ENCODE data around the gene ARHGAP24. TPM values are rescaled to one million over a fixed set of nuclear protein-coding genes. Genes with fewer than 3 reads are reported as not detected.

ARHGAP24 gene
- total RNA-seq, 2 donors from 2014 or later: 30.2 to 38.3 TPM

DNA sequence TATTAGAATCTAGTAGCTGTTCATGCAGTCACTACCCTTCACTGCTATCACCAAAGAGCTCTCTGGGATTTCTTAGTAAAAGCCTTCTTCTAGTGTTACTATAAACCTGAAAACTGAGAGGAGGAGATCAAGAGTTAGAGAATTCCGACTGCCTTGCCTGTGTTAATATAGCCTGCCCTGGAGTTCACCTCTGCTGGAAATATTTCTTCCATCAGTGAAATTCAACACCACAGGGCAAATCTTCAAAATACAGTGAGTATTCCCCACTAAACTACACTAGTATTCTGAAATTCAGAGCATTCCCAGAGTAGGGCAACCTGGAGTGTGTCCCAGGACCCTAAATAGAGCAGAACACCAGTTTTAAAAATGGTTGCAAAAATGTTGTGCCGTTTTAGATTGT, 301.1 kb downstream of the ARHGAP24 start:
- intact Hi-C loops (cut with DNase I): no loop called here
- DNase-seq: no peak
- ATAC-seq: no peak

GRCh38 chr4:85776579-85776978, 301.6 kb downstream of the ARHGAP24 start:
- ATAC-seq (no peak), DNase-seq (no peak)
- intact Hi-C loops (cut with DNase I): no loop called here

DNA sequence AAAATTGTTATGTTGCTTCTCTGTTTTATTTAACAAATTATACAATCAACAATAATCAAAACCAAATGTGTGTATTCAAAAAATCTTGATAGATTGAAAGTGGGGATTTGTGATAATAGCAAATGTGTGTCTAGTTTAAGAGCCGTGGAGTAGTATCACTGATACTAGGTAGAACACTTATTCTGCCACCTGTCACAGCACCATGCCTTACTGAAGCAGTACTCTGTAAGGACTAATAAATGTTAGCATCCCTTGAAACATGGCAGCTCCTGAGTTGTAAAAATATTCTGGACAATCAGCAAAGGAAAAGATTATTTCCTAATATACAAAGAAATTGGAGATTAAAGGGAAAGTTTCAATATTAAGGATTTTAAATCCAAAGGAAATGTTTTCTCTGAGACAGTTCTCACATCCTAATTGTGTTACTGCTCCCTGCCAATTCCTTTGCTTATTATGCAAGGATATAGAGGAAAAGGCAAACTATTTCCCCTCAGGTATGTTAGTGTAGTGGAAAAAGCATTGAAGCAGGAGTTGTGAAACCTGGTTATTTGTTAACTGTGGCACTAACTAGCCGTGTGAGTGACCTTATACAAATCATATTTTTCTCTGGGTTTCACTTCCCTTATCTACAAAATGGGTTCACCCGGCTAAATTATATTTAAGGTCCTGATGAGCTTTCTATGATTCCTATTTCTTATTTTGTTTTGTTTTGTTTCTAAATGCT, 303.1 kb downstream of the ARHGAP24 start:
- DNase-seq (no peak), ATAC-seq (peak; percentile 13 to 27)
- intact Hi-C loops (cut with DNase I): no loop called here

DNA sequence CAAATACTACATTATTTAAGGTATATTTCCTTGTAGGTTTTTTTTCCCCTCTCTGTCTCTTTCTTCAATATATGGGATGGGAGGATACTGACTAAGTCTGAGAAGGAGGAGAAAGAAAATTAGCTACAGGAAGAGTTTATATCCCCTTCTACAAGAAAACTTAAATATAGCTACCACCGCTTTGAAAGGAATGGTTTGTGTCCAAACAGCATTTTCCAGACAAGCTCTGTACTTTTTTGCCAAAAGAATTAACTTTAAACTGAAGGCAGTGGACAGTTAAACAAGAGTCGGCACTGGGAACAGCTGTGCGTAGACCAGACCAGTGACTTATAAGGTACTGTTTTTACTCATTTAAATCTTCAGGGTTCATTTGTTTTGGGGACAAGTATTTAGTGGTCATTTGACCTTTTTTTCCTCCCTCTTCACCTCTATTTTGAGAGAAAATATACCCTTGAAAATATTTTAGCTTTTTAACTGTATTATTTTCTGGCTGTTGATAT, 303.7 kb downstream of the ARHGAP24 start:
- intact Hi-C loops (cut with DNase I): no loop called here
- peak; percentile 43 to 69 for ATAC-seq

DNA sequence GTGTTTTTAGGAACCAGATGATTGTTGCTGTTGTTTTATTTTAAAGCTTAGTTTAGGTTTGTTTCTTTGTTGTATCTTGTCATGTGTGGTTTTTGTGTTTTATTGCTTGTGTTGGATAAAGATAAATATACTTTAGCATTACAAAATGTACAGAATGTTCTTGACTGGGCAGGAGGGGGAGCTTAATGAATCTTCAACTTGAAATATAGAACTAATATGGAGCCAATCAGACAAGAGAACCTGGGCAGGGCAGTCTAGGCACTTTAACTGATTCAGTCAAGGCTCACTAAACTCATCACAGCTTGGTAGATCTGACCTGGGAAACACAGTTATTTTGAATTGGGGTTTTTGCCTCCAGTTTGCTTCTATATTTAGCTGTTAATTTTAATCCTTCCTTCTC, 304.2 kb downstream of the ARHGAP24 start:
- DNase-seq: no peak
- intact Hi-C loops (cut with DNase I): no loop called here
- peak in 1 of 2 donors; percentile 60 for ATAC-seq

More for the DNA sequence above, 303.7 kb downstream of the ARHGAP24 start:
- no peak for DNase-seq

DNA sequence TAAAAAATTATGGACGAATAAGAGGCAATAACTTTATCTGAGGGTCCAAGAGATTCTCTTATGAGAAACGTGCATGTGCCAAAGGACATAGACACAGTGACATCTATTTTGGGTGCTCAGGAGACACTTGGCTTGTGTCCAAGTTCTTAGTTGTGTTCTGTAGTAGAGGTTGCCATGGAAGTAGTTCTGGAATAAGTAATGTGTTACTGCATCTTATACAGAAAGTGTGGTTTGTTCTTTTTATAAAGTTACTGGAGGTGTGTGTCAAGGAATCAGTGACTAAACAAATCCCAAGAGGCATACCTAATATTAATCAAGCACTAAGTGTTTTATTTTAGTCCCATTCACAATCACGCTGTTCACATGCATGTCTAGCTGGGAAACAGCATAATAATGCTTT, 305.7 kb downstream of the ARHGAP24 start:
- peak; percentile 41 to 58 for ATAC-seq
- no peak for DNase-seq
- intact Hi-C loops (cut with DNase I): no loop called here

DNA sequence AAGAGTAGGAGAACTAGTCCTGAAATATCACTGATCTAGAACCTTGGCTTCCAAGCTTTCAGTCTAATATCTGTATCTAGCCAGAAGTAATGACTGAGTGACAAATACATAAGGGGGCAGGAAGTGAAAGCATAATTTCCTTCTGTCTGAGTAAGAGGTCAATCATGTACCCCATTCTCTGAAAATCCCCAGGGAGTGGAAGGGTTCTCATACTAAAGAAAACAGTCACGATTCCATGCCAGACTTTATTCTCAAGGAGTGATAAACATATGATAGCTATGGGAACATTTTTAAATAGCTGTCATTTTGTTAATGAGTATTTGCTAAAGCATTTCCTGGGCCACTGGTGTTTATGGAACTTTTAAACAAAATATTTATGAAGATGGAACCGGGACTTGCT, 308.5 kb downstream of the ARHGAP24 start:
- DNase-seq (no peak), ATAC-seq (peak in 1 of 2 donors; percentile 24)
- intact Hi-C loops (cut with DNase I): no loop called here

DNA sequence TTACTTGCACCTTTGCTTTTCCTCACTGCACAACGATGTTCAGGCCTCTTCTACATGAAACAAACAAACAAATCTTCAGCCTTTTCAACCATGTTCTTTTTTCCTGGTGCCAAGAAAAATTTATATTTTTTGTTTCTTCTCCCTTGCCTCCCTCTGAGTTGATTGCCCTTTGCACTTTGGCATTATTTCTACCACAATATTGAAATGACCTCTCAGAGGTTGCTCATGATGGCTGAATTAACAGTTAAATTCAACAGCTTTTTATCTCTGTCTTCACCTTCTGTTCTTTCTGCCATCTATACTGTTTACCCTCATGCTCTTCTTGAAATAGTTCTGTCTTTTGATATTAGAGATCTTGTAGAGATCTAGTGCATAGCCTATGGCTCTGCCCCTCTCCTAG, 308.9 kb downstream of the ARHGAP24 start:
- intact Hi-C loops (cut with DNase I): no loop called here
- ATAC-seq (no peak), DNase-seq (no peak)

GRCh38 chr4:85784348-85784747, 309.4 kb downstream of the ARHGAP24 start:
- DNase-seq (no peak), ATAC-seq (peak in 1 of 2 donors; percentile 17)
- intact Hi-C loops (cut with DNase I): no loop called here

DNA sequence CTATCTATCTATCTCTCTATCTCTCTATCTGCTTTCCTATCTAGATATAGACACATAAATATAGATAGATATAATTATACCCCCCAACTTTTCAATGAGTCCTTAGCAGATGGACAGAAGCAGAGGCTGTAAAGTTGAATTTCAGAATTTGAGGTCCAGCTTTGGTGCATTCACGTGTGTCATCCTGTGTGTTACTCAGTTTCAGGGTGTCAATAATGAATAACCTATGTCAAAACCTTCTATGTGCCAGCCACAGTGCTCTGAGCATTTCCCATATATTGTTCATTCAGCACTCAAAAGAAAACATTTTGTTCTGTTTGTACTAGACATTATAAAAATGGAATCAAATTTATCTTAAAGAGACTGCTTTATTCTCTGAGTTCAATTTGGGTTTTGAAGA, 310.0 kb downstream of the ARHGAP24 start:
- intact Hi-C loops (cut with DNase I): no loop called here
- ATAC-seq (no peak), DNase-seq (no peak)

GRCh38 chr4:85787133-85787532, 312.2 kb downstream of the ARHGAP24 start:
- intact Hi-C loops (cut with DNase I): no loop called here
- peak in 1 of 2 donors; percentile 45 for ATAC-seq

GRCh38 chr4:85788604-85789003, 313.7 kb downstream of the ARHGAP24 start:
- no peak for DNase-seq
- intact Hi-C loops (cut with DNase I): no loop called here

More at GRCh38 chr4:85787133-85787532, 312.2 kb downstream of the ARHGAP24 start:
- DNase-seq: no peak

GRCh38 chr4:85789241-85789640, 314.3 kb downstream of the ARHGAP24 start:
- intact Hi-C loops (cut with DNase I): no loop called here
- no peak for ATAC-seq
- no peak for DNase-seq

More at GRCh38 chr4:85788604-85789003, 313.7 kb downstream of the ARHGAP24 start:
- ATAC-seq: no peak

GRCh38 chr4:85790582-85790981, 315.6 kb downstream of the ARHGAP24 start:
- ATAC-seq (peak in 1 of 2 donors; percentile 36), DNase-seq (no peak)
- intact Hi-C loops (cut with DNase I): loop anchor here (10.0 kb wide), 2 partner anchors 174 to 254 kb away; no protein-coding TSS in a partner anchor

GRCh38 chr4:85792376-85793232, 317.7 kb downstream of the ARHGAP24 start:
- DNase-seq (no peak), ATAC-seq (no peak)
- intact Hi-C loops (cut with DNase I): loop anchor here (10.0 kb wide), 2 partner anchors 172 to 252 kb away; no protein-coding TSS in a partner anchor

- DNase-seq (no peak), ATAC-seq (no peak)
- intact Hi-C loops (cut with DNase I): loop anchor here (10.0 kb wide), 2 partner anchors 172 to 252 kb away; no protein-coding TSS in a partner anchor
Observed at GRCh38 chr4:85793233-85793585, 318.3 kb downstream of the ARHGAP24 start.

DNA sequence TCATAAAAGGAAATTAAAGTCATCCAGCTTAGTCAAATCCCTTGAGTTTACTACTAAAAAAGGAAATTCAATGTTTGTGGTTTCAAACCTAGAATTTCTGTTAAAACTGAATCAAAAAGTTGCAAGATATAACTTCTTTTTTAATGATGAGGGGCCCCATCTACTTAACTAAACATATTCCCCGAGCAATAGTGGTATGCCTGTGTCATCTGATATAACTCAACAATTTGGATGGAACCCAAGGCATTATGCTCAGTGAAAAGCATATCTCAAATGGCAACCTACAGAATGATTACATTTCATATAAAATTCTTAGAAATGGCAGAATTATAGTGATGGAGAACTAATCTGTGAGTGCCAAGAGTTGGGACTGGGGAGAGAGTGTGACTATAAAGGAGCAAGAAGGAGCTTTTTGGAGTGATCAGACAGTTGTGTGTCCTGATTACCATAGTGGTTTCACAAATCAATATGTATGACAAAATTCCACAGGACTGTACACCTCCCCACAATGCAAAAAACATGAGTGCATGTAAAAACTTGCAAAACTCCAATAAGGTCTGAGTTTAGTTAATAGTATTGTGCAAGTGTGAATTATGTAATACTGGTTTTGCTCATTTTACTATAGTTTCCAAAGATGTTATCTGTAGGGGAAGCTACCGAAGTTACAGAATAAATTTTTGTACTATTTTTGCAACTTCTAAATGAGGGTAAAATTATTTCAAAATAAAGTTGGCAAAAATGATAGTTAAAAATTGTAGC, 323.2 kb downstream of the ARHGAP24 start:
- no peak for DNase-seq
- intact Hi-C loops (cut with DNase I): loop anchor here (5.0 to 10.0 kb wide), 3 partner anchors 167 to 247 kb away; no protein-coding TSS in a partner anchor
- ATAC-seq: no peak

DNA sequence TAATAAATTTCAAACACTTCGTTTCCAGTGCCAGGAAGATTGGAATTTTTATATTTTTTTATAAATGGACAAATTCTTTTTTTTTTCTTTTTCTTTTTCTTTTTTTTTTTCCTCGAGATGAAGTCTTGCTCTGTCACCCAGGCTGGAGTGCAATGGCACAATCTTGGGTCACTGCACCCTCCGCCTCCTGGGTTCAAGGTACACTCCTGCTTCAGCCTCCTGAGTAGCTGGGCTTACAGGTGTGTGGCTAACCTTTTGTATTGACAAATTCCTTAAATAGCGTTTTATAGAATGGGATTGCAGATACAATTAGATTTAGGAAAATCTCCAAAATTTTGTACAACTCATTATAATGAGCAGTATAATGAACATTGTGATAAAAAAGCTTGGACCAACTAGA, 328.9 kb downstream of the ARHGAP24 start:
- intact Hi-C loops (cut with DNase I): no loop called here
- DNase-seq (no peak), ATAC-seq (no peak)

- DNase-seq (no peak), ATAC-seq (no peak)
- intact Hi-C loops (cut with DNase I): no loop called here
Observed at GRCh38 chr4:85805891-85806290, 330.9 kb downstream of the ARHGAP24 start.

Measured in left cardiac atrium (tissue), 4 donors.